WTC11 (cell line): ENCODE measurements around the gene TRABD.

Experiments used
- ATF6 ChIP-seq: sonication (generic); formaldehyde crosslinking; IDR thresholded peaks from 2 replicates; pipeline ENCODE4 v1.8.1; 2023; ENCODE audit warnings: mild to moderate bottlenecking, missing genetic modification reagents
- CBFB ChIP-seq: sonication (generic); formaldehyde crosslinking; IDR thresholded peaks from 2 replicates; pipeline ENCODE4 v1.8.1; 2022; ENCODE audit warnings: mild to moderate bottlenecking, low read depth, missing genetic modification reagents
- CREB1 ChIP-seq: sonication (generic); formaldehyde crosslinking; IDR thresholded peaks from 2 replicates; pipeline ENCODE4 v1.8.0; 2023; ENCODE audit warnings: mild to moderate bottlenecking, missing genetic modification reagents
- CTCF ChIP-seq: fragments of 200-600 bp; IDR thresholded peaks from 2 replicates; pipeline ENCODE4 v1.8.0; 2022; ENCODE audit warnings: antibody characterized with exemption
- PRDM15 ChIP-seq: sonication (generic); formaldehyde crosslinking; IDR thresholded peaks from 2 replicates; pipeline ENCODE4 v1.8.0; 2022; ENCODE audit warnings: missing genetic modification reagents
- TP53 ChIP-seq: sonication (generic); formaldehyde crosslinking; IDR thresholded peaks from 2 replicates; pipeline ENCODE4 v1.8.1; 2023; ENCODE audit warnings: mild to moderate bottlenecking, missing genetic modification reagents
- ZBTB43 ChIP-seq: sonication (generic); formaldehyde crosslinking; IDR thresholded peaks from 2 replicates; pipeline ENCODE4 v1.8.1; 2023; ENCODE audit warnings: mild to moderate bottlenecking, missing genetic modification reagents

- TF ChIP-seq ATF6 (CRISPR knock-in tag) (no peak), CTCF (no peak), CREB1 (CRISPR knock-in tag) (no peak), CBFB (no peak), TP53 (no peak), ZBTB43 (CRISPR knock-in tag) (no peak), PRDM15 (CRISPR knock-in tag) (no peak)
Measured at GRCh38 chr22:50153056-50153755, 32.5 kb upstream of the TRABD start.
